A673 (cell line): ENCODE data around the gene SRM.

ENCODE experiments used
- CTCF ChIP-seq: fragments of 300-800, 200-600 bp; sonication (generic); conservative IDR thresholded peaks from 2 replicates; pipeline ENCODE4 v1.5.1; 2017; ENCODE audit warnings: low read depth, mild to moderate bottlenecking, antibody characterized with exemption, low read length, moderate library complexity, mixed read lengths
- EZH2 ChIP-seq: fragments of 200-600 bp; sonication (generic); IDR thresholded peaks from 2 replicates; pipeline ENCODE4 v1.6.1; 2017; ENCODE audit warnings: borderline replicate concordance, low read depth, mild to moderate bottlenecking, mixed read lengths, antibody characterized with exemption, low read length; ENCODE audit not compliant: poor library complexity, severe bottlenecking

GRCh38 chr1:11026052-11026451 is 33.8 kb downstream of the SRM start:
- TF ChIP-seq EZH2 (no peak), CTCF (no peak)
